ENCODE measurements around the gene NIBAN1.

DNA sequence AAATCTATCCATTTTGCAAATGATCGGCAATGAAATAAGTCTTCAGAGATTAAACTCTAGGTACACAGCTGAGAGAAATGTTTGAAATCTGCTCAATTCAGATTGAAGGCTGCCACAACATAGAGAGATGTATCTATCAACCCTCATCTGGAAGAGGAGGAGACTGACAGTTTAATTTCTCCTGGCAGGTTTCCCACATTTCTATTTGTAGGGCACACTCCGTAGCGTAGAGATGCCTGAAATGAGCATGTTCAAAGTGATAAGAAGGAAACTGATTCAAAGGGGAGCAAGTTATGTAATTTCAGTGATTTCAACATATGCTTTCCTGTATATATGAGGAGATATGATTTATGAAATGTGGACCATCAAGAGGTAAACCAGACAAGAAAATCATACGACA, 44.1 kb downstream of the NIBAN1 start:
- no peak for TF ChIP-seq NFE2L1 (CRISPR knock-in tag; IDR thresholded peaks at IDR 0.05)
- no peak for TF ChIP-seq USF1 (CRISPR knock-in tag; IDR thresholded peaks at IDR 0.05)
- TF ChIP-seq, protein P1, sequence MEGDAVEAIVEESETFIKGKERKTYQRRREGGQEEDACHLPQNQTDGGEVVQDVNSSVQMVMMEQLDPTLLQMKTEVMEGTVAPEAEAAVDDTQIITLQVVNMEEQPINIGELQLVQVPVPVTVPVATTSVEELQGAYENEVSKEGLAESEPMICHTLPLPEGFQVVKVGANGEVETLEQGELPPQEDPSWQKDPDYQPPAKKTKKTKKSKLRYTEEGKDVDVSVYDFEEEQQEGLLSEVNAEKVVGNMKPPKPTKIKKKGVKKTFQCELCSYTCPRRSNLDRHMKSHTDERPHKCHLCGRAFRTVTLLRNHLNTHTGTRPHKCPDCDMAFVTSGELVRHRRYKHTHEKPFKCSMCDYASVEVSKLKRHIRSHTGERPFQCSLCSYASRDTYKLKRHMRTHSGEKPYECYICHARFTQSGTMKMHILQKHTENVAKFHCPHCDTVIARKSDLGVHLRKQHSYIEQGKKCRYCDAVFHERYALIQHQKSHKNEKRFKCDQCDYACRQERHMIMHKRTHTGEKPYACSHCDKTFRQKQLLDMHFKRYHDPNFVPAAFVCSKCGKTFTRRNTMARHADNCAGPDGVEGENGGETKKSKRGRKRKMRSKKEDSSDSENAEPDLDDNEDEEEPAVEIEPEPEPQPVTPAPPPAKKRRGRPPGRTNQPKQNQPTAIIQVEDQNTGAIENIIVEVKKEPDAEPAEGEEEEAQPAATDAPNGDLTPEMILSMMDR (IDR thresholded peaks at IDR 0.05): no peak
- no peak for TF ChIP-seq USF2 (CRISPR knock-in tag; IDR thresholded peaks at IDR 0.05)
